ENCODE results near the gene FAM174C.

FAM174C gene

DNA sequence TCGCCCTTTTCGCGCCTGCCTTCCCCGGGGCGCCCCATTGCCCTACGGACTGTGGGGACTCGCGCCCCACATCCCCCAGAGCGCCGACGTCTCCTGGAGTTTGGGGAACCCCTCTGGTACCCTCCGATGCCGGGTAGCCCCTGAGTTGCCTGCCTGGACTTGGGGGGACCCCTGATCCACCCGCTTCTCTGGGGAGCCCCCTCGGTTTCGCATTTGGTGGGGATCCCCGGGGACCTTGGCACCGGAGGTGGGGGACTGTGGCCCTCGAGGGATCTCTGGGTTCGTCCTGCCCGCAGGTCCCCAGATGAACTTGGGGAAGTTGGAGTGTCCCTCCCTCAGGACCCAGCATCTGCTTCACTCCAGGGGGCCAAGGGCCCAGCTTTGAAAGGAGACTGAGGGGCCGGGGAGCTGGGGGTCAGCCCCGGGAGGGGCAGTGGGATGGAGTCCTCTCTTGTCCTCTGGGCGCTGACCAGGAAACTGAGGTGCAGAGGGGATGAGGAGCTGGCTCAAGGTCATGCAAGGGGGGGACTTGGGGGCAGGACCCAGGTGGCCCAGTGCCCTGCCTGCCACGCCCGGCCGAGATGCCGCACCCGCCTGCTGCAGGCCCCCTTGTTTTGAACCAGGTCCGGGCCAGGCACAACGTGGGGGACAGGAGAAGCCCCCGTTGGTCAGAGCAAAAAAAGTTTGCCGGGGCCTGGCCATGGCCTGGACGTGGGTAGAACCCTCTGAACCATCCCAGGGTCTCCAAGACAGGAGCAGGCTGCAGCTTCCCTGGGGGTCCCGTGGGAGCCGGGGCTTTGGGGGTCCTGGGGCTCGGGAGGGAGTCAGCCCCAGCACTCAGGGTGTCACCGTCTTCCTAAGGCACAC, 11.4 kb downstream of the FAM174C start:
- DNase-seq (ENCODE audit: low read depth in 2 of 2): no peak

DNA sequence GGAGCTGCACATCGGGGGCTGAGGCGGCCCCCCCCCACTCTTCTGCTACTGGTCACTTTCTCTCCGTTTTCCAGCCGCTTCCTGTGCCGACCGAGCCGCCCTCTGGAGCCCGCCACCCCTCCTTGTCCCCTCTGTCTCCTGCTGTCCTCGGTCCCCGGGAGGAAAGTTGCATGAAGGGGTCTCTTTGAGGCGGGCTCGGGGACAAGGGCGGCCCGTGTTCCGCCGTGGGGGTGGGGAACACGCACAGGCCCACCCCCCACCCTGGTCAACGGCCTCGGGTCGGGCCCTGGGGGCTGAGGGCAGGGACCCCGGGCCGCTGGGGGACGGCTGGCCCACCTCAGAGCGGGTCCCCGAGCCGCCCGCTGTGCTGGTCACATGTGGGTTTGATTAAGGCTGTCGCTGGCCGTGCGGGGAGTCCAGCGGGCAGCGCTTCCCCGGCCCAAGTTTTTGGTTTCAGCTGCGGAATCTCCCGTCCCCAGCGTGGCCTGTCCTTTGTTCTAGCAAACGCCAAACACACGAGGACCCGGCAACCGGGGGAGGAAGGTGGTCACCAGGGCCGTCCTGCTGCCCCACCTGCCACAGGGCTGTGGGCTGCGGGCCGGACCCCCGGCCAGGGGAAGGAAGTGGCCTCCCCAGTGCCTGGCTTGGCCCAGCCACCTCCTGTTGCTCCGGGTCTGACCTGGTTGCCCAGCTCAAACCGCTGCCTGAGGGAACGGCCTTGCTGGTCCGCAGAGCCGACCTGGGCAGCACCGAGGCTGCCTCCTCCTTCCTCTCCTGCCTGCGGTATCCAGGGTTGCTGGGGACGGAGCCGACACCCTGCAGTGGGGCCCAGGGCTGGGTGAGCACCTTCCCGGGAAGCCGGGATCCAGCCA, 12.3 kb downstream of the FAM174C start:
- DNase-seq (ENCODE audit: low read depth in 2 of 2): no peak

DNA sequence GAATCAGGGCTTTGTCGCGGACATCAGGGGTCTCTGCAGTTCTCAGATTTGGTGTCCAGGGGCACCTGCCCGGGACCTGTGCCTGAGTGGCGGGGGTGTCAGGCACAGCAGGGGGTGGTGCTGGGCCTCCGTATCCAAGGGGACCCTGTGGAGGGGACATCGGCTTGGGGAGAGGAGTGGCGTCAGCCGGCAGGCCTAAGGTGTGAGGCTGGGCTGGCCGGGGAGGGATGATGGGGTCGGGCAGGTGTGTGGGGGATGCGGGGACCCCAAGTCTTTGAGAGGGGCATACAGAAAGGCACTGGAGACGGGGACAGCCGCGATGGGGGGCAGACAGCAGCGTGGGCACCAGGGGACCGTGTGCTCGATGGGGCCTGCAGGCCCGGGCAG, 12.9 kb downstream of the FAM174C start:
- no peak for DNase-seq (ENCODE audit: low read depth in 2 of 2)

DNA sequence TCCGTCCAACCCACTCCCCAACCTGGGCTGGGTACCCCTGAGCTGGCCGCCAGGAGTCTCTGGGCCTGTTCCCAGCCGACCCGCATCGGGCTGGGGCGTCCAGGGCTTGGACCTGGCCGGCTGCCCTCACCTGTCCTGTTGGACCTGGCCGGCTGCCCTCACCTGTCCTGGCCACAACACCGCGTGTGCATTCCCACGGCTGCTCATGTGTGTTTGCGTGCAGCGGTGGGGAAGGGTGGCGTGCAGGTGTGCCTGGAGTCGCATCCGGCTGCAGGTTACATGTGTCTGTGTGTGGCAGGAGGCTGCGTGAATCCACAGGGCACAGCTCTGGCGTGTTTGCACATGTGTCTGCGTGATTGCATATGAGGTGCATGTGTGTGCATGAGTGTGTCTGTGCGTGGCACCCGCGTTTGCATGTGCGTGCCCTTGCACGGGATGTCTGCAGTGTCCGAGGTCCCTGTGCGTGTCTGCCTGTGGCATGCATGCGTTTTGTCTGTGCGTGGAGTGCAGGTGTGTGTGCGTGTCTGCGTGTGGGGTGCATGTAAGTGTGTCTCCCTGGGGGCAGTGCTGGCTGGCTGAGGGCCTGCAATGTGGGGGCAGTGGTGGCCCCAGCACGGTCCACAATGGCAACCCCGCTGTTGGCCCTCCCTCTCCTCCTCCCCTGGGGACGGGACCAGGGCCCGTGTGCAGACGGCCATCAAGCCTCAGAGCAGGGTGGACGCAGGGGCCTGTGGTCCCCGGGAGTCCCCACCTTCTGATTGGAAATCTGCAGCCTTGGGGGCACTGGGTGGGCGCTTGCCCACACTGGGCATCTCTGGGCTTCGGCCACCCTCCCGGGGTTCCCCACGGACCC, 13.7 kb downstream of the FAM174C start:
- DNase-seq (ENCODE audit: low read depth in 2 of 2): no peak

DNA sequence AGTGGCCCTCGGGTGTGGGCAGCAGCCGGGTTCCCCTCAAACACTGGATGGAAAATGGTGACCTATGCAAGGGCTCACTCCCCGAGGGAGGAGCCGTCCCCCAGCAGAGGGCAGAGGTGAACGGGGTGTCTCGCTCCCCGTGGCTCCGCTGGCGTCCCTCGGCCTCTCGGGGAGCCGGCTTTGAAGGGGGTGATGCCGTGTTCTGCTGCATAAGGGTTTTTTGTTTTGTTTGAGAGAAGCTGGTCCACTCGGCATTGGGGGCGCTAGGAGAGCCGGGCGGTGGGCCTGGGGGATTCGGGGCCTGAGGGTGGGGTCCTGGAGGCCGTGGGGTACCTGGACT, 14.3 kb downstream of the FAM174C start:
- DNase-seq (ENCODE audit: low read depth in 2 of 2): no peak

DNA sequence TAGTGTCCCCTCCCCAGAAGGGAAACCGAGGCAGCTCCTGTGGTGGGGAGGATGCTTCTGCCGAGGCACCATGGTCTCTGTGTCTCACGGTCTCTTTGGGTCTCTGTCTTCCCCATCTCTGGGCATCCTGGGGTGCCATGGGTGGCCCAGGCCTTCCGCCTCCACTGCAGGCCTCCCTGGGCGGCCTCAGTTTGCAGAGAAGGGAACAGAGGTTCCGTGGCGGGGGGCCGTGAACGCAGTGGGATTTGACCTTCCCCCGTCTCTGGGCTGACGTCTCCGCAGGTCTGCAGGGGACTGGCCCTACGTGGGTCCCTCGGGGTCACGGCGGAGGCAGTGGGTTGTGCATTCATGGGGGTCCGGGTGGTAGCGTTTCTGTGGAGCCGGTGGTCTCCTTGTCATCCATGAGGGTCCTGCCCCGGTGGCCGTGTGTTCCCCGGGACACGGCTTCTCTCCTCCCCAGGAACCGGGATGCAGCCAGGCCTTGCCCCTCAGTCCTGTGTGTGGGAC, 14.9 kb downstream of the FAM174C start:
- no peak for DNase-seq (ENCODE audit: low read depth in 2 of 2)

DNA sequence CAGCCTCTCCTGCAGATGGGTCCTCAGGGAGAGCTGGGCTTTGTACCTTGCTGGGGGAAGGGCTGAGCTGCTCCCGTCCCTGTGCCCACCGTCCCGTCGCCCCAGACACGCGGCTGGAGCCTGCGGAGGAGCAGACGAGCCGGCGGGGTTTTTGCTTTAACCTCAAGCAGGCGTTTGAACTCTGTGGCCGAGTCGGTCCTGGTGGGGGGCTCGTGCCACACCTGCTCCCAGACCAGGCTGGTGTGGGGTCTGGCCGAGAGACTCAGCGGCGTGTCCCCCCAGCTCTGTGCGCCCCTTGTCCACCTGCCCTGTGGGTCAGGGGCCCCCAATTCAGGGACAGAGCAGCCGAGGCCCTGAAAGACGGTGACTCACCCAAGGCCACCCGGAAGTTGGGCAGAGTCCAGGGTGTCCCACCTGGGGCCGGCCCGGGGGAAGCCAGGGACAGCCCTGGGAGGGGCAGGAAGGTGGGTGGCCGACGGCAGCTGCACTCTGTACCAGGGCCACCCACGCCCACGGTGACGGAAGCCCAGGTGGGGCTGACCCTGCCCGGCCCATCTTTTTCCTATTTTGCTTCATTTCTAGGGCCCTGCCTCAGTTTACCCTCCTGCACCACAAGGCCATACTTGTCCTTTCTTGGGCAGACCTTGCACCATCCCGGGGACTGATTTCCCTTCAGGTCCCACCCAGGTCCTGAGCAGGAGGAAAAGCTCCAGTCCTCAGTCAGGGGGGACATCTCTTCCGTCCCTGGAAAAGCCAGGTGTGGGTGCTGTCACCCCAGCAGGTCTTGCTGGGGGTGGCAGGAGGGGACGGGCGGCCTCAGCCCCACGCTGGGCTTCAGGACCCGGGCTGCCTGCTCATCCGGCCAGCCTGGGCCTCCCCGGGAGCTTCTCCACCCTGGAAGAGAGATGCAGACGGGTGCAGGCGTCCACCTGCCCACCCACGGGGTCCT, 15.6 kb downstream of the FAM174C start:
- DNase-seq (ENCODE audit: low read depth in 2 of 2): no peak

DNA sequence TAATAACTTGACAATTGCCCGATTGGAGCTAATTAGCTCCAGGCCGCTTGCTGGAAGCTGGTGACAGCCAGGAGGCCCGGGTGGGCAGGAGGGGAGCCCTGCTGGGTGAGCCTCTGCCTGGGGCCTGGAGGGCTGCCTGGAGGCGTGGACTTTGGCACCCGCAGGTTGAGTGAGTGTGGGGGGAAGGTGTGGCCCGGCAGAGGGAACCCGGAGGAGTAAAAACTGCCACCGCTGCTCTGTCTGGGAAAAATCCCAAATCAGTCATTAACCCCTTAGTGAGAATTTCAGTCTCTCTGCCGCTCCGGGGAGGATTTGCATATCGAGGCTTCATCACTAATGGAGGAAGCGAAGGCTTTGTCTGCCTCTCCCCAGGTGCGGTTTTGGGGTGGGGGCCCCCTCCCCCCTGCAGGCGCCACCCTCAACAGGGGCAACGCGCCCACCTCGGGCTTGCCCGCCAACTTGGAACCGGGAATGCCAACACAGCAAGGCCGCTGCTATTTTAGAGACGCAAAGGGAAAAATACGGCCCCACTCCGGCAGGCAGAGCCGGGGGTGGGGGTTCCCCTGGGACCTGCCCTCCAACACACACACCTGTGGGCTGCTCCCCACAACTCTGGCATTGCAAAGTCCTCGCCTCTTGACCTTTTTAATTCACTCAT, 16.6 kb downstream of the FAM174C start:
- DNase-seq (ENCODE audit: low read depth in 2 of 2): no peak

DNA sequence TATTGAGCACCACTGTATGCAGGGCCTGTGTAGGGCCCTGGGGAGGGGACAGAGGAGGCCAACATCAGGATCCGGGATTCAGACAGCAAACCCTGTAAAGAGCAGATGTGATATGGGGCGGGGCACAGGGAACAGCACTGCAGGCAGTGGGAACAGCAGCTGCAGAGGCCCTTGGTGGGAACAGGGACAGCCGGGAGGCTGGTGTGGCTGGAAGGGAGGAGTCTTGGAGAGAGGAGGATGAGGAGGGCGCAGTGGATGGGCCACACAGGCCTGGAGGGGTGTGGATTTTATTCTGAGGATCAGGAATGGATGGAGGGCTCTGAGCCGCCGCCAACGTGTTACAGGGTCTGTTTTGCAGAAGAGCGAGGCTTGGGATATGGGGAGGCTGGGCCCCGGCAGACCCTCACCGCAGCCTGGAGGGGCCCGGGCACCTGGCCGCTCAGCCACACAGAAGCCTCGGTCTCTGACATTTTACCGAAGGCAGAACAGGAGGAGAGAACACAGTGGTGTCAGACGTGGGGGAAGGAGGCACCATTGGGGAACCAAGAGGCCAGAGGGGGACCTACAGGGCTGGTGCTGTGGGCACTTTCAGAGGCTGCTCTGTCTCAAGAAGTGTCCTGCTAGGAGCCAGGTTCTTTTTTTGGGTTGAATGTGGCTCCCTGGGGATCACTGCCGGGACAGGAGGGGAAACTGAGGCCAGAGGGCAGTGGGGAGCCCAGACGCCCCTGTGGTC, 17.3 kb downstream of the FAM174C start:
- DNase-seq (ENCODE audit: low read depth in 2 of 2): no peak

DNA sequence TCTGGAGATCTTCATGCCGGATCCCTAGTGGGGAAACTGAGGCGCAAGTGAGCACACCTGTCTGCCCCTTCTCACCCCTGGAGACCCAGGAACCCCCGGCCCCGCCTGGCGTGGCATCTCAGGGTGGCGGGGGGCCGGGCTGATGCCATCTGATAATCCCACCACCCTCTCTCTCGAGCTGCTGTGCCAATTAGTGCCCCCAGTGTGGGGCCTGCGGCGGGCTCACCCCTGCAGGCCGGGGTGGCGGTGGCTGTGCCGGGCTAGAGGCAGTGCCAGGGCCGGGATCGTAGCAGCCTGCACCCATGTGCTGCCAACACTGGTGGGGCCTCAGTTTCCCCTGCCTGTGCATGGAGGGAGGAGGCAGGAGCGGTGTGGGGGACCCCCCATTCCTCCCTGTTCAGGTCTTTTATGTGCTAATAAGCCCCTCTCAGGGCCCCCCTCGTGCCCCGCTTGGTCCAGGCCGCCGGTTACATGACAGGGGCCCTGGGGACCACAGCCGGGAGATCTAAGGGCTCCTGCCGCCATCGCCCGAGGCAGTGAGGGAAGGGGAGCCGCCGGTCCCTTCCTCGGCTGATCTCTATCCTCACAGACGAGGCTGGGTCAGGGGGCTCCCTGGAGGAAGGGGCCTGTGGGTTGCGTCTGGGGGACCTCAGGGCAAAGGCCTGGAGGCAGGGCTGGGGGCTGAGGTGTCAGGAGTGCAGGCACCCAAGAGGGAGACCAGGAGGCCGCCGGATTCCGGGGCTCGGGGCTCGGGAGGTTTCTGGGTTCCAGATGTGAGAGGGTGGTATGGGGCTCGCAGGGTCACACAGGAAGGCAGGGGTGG, 18.7 kb downstream of the FAM174C start:
- no peak for DNase-seq (ENCODE audit: low read depth in 2 of 2)

DNA sequence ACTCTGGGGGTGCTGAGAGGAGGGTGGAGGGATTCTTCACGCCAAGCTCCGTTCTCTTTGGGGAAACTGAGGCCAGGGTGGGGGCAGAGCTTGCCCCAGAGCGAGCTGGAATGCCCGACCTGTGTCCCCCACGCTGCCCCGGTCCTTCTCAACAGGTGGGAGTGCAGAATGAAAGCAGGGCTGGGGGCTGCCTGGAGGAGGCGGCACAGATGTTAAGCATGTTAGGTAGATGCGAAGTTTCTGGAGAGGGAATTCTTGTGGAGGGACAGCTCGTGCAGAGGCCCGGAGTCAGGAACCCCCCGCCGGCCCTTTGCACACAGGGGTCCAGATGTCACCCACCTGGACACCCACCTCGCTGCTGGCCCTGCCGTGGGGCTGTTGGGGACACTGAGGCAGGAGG, 19.4 kb downstream of the FAM174C start:
- no peak for DNase-seq (ENCODE audit: low read depth in 2 of 2)

DNA sequence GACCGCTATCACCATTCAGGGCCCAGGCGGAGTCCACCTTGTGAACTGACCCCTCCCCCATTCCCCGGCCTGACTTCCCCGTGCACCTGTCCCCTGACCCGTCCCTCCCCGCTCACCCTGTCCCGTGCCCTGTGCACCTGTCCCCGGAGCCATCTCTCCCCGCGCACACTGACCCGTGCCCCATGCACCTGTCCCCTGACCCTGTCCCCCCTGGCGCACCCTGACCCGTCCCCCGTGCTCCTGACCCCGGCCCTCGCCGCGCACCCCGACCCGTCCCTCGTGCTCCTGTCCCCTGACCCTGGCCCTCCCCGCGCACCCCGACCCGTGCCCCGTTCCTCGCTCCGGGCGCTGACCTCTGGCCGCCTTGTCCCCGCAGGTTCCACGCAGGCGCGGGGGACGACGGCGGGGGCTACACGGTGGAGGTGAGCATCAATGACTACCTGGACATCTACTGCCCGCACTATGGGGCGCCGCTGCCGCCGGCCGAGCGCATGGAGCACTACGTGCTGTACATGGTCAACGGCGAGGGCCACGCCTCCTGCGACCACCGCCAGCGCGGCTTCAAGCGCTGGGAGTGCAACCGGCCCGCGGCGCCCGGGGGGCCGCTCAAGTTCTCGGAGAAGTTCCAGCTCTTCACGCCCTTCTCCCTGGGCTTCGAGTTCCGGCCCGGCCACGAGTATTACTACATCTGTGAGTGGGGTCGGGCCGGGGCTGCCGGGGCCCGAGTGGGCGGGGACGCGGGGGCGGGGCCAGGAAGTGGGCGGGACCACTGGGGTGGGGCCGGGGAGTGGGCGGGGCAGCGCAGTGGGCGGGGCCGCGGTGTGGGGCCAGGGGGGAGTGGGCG, 20.1 kb downstream of the FAM174C start:
- DNase-seq (ENCODE audit: low read depth in 2 of 2): no peak

DNA sequence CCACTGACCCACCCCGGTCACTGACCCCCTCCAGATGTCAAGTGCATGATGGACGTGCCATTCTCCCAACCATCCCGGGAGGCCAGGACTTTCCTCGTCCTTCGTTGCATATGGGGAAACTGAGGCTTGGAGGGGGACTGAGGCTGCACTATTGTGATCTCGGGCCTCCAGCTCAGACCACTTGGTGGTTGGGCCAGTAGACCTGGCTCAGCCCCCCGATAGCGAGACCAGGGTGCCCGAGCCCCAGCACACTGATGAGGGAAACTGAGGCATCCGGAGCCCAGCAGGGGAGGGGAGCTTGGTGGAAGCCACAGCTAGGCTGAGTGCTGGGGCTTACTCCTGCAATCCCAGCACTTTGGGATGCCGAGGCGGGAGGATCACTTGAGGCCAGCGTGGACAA, 20.7 kb downstream of the FAM174C start:
- DNase-seq (ENCODE audit: low read depth in 2 of 2): no peak

DNA sequence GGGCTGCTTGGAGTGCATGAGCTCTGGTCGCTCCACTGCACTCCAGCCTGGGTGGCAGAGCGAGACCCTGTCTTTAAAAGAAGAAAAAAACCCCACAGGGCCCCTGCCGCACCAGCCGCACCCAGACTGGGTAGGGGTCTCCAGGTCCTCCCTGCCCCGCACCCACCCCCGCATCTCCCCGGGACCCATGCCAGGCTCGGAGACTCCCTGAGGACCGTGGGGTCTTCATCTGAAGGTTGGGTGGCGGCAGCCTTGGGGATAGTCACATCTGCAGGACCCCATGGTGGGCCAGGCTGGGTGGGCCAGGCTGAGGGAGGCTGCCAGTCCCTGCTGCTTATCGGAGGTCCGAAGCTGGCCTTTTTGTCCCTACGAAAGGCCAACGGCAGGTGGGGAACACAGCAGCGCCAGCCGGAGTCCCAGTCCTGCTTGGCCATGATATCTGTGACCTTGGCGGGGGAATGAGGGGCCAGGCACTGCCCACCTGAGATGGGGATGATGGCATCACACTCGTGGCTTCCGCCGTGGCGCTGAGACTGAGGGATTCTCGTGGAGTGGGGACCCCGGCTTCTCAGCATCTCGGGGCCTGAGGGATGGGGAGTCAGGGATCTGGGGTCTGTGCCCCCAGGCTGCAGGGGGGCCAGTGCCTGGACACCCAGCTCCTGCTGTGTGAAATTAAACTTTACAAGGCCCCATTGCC, 21.4 kb downstream of the FAM174C start:
- DNase-seq (ENCODE audit: low read depth in 2 of 2): no peak

DNA sequence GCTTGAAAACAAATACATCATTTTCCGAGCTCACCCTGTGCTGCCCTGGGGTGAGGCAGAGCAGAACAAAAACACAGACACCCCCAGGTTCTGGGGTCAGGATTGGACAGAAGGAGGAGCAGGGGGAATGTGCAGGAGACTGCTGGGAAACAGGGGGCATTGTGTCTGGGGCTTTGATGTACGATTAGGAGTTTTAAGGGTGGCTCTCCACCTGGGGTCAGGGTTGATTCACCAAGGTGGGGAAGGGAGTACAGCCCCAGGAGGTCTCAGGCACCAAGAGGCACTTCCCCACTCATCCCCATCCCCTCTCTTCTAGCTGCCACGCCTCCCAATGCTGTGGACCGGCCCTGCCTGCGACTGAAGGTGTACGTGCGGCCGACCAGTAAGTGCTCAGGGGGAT, 22.9 kb downstream of the FAM174C start:
- DNase-seq (ENCODE audit: low read depth in 2 of 2): no peak

DNA sequence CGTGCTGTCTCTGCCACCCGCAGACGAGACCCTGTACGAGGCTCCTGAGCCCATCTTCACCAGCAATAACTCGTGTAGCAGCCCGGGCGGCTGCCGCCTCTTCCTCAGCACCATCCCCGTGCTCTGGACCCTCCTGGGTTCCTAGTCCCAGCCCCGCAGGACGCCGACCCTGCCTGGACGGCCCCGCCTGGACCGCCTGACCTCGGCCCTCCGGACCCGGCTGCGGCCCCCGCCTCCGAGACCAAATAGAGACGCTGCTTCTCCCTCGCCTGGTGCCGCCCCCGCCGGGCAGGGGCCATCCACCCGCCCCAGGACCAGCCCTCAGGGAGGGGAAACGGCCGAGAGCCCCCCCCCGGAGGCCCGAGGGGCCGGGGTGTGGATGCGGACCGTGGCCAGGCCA, 24.5 kb downstream of the FAM174C start:
- DNase-seq (ENCODE audit: low read depth in 2 of 2): no peak
